PFSK-1 (cell line): ENCODE results near the gene VN1R5.

Experiments used
- FOXP2 ChIP-seq: optimal IDR thresholded peaks from 2 replicates; pipeline ENCODE3; 2011; ENCODE audit warnings: borderline replicate concordance, control low read depth, inconsistent platforms; ENCODE audit not compliant: insufficient read depth; ENCODE audit errors: extremely low read length, extremely low read depth
- POLR2AphosphoS5 ChIP-seq: IDR thresholded peaks from 2 replicates; pipeline ENCODE4 v1.6.1; 2012; ENCODE audit warnings: low read depth, mild to moderate bottlenecking, control low read depth, low read length, moderate library complexity
- SIN3A ChIP-seq: IDR thresholded peaks from 2 replicates; pipeline ENCODE4 v1.6.1; 2012; ENCODE audit warnings: mild to moderate bottlenecking, low read length, moderate library complexity, borderline replicate concordance; ENCODE audit not compliant: insufficient read depth
- TAF1 ChIP-seq: IDR thresholded peaks from 2 replicates; pipeline ENCODE4 v1.6.1; 2012; ENCODE audit warnings: low read length, control low read depth, borderline replicate concordance; ENCODE audit not compliant: insufficient read depth
- TF ChIP-seq, protein P1 (sequence below), 2 experiments: IDR thresholded peaks; 2 replicates each; pipeline versions ENCODE4 v1.6.1 to v1.8.0; 2011 to 2012; ENCODE audit warnings: low read depth in 2 of 2, low read length in 2 of 2, control low read depth in 1 of 2, inconsistent platforms in 1 of 2, mild to moderate bottlenecking in 1 of 2, moderate library complexity in 1 of 2; ENCODE audit not compliant: insufficient read depth in 1 of 2

DNA sequence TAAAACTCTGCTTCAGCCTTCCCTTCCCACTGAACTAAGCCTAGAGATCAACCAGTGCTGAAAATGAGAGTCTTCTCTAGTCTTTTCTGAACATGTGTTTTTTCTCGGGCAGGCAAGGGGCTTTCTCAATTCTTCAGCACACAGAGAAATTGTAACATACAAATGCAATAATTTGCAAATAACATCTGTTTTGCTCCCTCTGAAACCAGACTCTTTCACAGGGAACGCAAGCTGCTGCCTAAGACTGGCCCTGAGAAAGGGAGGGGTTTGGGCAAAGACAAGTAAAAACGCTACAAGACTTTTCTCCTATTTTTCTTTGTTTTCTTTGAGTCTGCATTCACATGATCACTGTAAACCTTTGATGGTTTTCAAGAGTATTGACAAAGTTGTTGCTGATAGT, 39.6 kb upstream of the VN1R5 start:
- no peak for TF ChIP-seq POLR2AphosphoS5
- TF ChIP-seq SIN3A = no peak
- TF ChIP-seq, protein P1, sequence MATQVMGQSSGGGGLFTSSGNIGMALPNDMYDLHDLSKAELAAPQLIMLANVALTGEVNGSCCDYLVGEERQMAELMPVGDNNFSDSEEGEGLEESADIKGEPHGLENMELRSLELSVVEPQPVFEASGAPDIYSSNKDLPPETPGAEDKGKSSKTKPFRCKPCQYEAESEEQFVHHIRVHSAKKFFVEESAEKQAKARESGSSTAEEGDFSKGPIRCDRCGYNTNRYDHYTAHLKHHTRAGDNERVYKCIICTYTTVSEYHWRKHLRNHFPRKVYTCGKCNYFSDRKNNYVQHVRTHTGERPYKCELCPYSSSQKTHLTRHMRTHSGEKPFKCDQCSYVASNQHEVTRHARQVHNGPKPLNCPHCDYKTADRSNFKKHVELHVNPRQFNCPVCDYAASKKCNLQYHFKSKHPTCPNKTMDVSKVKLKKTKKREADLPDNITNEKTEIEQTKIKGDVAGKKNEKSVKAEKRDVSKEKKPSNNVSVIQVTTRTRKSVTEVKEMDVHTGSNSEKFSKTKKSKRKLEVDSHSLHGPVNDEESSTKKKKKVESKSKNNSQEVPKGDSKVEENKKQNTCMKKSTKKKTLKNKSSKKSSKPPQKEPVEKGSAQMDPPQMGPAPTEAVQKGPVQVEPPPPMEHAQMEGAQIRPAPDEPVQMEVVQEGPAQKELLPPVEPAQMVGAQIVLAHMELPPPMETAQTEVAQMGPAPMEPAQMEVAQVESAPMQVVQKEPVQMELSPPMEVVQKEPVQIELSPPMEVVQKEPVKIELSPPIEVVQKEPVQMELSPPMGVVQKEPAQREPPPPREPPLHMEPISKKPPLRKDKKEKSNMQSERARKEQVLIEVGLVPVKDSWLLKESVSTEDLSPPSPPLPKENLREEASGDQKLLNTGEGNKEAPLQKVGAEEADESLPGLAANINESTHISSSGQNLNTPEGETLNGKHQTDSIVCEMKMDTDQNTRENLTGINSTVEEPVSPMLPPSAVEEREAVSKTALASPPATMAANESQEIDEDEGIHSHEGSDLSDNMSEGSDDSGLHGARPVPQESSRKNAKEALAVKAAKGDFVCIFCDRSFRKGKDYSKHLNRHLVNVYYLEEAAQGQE (IDR thresholded peaks at IDR 0.05; ENCODE audit: insufficient read depth in 1 of 2, low read depth in 2 of 2, low read length in 2 of 2) = no peak
- TF ChIP-seq TAF1 = no peak
- no peak for TF ChIP-seq FOXP2
